GM12878 (cell line): ENCODE results near the gene P4HA1.
"Not testable (repeated sequence)": the region's sequence is repeated elsewhere in the genome, so short reads cannot be mapped to it uniquely, and the experiment has no call there.

Experiments used
- CTCF ChIP-seq, 3 experiments: IDR thresholded peaks in 2 of 3; conservative IDR thresholded peaks in 1 of 3; 2 replicates each; pipeline ENCODE4 v1.5.1; 2011; ENCODE audit warnings: low read depth in 3 of 3, low read length in 3 of 3, mild to moderate bottlenecking in 3 of 3, control low read depth in 2 of 3, moderate library complexity in 2 of 3, inconsistent platforms in 1 of 3, mixed read lengths in 1 of 3; ENCODE audit not compliant: control insufficient read depth in 2 of 3, insufficient read depth in 1 of 3; ENCODE audit errors: extremely low read depth in 1 of 3
- POLR2AphosphoS5 ChIP-seq: IDR thresholded peaks from 2 replicates; pipeline ENCODE4 v1.6.1; 2011; ENCODE audit warnings: mild to moderate bottlenecking, low read length, inconsistent platforms
- RCOR1 ChIP-seq: conservative IDR thresholded peaks from 2 replicates; pipeline ENCODE4 v1.6.1; 2012; ENCODE audit warnings: low read depth, low read length, improper control_type of control experiment
- STAT1 ChIP-seq: fragments of 450-650 bp; conservative IDR thresholded peaks from 2 replicates; pipeline ENCODE4 v1.6.1; 2014; ENCODE audit warnings: antibody characterized with exemption, mild to moderate bottlenecking
- TF ChIP-seq, protein P1 (sequence below): IDR thresholded peaks from 2 replicates; pipeline ENCODE4 v1.6.1; 2012; ENCODE audit warnings: low read depth, low read length, improper control_type of control experiment

GRCh38 chr10:73109248-73109652 is 12.6 kb upstream of the P4HA1 start:
- TF ChIP-seq STAT1; RCOR1; CTCF (IDR thresholded peaks at IDR 0.05 in 2 of 3, conservative IDR thresholded peaks at IDR 0.05 in 1 of 3; ENCODE audit: control insufficient read depth in 2 of 3, extremely low read depth in 1 of 3, insufficient read depth in 1 of 3, low read depth in 3 of 3, low read length in 3 of 3); POLR2AphosphoS5: not testable (repeated sequence)
- TF ChIP-seq, protein P1, sequence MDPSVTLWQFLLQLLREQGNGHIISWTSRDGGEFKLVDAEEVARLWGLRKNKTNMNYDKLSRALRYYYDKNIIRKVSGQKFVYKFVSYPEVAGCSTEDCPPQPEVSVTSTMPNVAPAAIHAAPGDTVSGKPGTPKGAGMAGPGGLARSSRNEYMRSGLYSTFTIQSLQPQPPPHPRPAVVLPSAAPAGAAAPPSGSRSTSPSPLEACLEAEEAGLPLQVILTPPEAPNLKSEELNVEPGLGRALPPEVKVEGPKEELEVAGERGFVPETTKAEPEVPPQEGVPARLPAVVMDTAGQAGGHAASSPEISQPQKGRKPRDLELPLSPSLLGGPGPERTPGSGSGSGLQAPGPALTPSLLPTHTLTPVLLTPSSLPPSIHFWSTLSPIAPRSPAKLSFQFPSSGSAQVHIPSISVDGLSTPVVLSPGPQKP = not testable (repeated sequence)
